Activated naive CD8-positive, alpha-beta T cell treated with anti-CD3 and anti-CD28 coated beads, Interleukin-2, amount 50 U/mL, for 24 hours (primary cell): ENCODE measurements around the gene PFN1.

Experiments
- ATAC-seq: fragments of 150-1000 bp; cut with Tn5 transposase; one replicate; pipeline ENCODE4 v1.10.0; 2021
- DNase-seq: peaks from one replicate; pipeline ENCODE4 v3.0.0; 2021
- H3K27ac Mint-ChIP-seq: one replicate; pipeline ENCODE4 v1.8.0; 2021; ENCODE audit warnings: mild to moderate bottlenecking, mixed read lengths
- H3K27me3 Mint-ChIP-seq: one replicate; pipeline ENCODE4 v1.8.0; 2021; ENCODE audit warnings: mixed read lengths
- H3K36me3 Mint-ChIP-seq: one replicate; pipeline ENCODE4 v1.8.0; 2021; ENCODE audit warnings: low read depth, mixed read lengths
- H3K4me1 Mint-ChIP-seq: one replicate; pipeline ENCODE4 v1.8.0; 2021; ENCODE audit warnings: mixed read lengths
- H3K4me3 Mint-ChIP-seq: one replicate; pipeline ENCODE4 v1.8.0; 2021; ENCODE audit warnings: mild to moderate bottlenecking, moderate library complexity, mixed read lengths
- H3K9me3 Mint-ChIP-seq: one replicate; pipeline ENCODE4 v1.8.0; 2021; ENCODE audit warnings: mixed read lengths

PFN1 gene

DNA sequence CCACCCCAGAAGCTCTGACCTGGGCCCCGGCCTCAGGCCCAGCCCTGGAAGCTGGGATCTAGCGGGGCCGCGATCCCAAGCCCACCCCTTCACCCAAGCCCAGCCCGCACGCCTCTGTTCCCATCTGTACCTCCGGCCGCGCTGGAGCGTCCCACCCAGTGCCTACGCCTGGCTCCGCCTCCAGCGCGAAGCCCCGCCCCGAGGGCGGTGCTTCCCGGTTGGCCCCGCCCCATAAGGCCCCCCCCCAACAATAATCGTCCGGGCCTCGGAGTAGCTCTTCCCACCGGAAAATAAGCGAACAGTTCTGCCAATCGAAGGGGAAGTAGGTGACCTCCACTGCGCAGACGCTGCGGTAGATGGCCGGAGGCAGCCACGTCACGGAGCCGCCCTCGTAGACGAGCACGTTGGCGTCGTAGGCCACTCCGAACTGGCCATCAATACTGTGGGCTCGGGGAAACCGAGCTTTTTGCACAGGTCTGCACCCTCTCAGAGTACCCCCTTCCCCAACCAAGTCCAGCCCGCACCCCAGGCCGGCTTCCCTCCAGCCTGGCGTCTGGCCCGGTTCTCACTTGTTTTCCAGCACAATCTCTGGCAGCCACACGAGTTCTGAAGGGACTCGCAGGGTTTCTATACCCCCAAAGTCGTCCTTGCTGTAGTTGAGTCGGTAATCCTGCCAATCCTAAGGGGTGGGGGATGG is 46.5 kb downstream of the PFN1 start:
- no peaks in the 10 kb centered on the region for H3K36me3 Mint-ChIP-seq
- DNase-seq (peak; percentile 20), ATAC-seq (no peak)
- H3K27ac Mint-ChIP-seq: peak overlapping the region; percentile 12
- H3K27me3 Mint-ChIP-seq: no peaks in the 10 kb centered on the region
- H3K4me3 Mint-ChIP-seq: no peak overlapping the region
- H3K9me3 Mint-ChIP-seq: no peaks in the 10 kb centered on the region
- peaks cover 39% of the 10 kb centered on the region for H3K4me1 Mint-ChIP-seq

DNA sequence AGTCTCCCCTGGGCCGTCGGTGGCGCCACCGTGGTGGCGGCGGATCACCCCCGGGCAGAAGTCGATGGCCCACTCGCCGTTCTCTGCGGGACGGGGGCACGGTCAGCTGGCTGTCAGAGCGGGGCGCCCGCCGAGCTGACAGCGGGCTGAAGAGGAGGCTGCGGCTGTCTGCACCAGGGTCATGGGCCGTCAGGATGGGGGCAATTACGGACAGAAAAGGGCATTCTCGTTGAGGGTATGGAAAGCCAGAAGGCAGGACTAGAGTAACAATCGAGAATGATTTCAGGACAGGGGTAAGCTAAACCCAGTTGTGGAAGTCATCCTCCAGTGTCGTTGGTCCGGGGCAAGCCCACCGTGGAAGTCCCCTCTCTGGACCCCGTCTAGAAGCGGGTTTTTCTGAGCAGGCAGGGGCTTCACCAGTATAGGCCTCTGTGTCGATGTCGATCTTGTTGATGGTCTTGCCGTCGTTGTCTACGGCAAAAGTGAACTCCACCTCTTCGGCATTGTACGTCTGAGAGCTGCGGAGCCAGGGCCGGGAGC is 47.2 kb downstream of the PFN1 start:
- Mint-ChIP-seq H3K36me3 (no peaks in the 10 kb centered on the region), H3K4me3 (peak overlapping the region; percentile 84), H3K9me3 (no peaks in the 10 kb centered on the region), H3K27ac (no peak overlapping the region), H3K4me1 (peaks cover 39% of the 10 kb centered on the region), H3K27me3 (no peaks in the 10 kb centered on the region)
- ATAC-seq: no peak
- no peak for DNase-seq

- DNase-seq: peak; percentile 41
- peaks cover 3% of the 10 kb centered on the region for H3K36me3 Mint-ChIP-seq
- H3K4me3 Mint-ChIP-seq: peak overlapping the region; percentile 84
- H3K4me1 Mint-ChIP-seq: peaks cover 39% of the 10 kb centered on the region
- no peaks in the 10 kb centered on the region for H3K27me3 Mint-ChIP-seq
- no peaks in the 10 kb centered on the region for H3K9me3 Mint-ChIP-seq
- peak; percentile 11 for ATAC-seq
- no peak overlapping the region for H3K27ac Mint-ChIP-seq
Measured at GRCh38 chr17:4900231-4901107, 47.9 kb downstream of the PFN1 start.

- DNase-seq (peak; percentile 98), ATAC-seq (peak; percentile 73)
- peak within 1 kb of the TSS; percentile 77 for H3K27ac Mint-ChIP-seq
- H3K27me3 Mint-ChIP-seq: no peaks in the 10 kb centered on the region
- H3K4me3 Mint-ChIP-seq: peak within 1 kb of the TSS; percentile 84
- H3K4me1 Mint-ChIP-seq: peaks cover 39% of the 10 kb centered on the region
- peaks cover 4% of the 10 kb centered on the region for H3K36me3 Mint-ChIP-seq
- no peaks in the 10 kb centered on the region for H3K9me3 Mint-ChIP-seq
Measured at GRCh38 chr17:4899341-4900230, 48.7 kb downstream of the PFN1 start, which contains the start of gene C17orf107. TSS of gene C17orf107 (plus strand) at chr17:4899536. CDS start at chr17:4899763, 227 bp downstream.

GRCh38 chr17:4898927-4899326 is 49.4 kb downstream of the PFN1 start:
- no peak for DNase-seq
- H3K4me1 Mint-ChIP-seq: peaks cover 39% of the 10 kb centered on the region
- H3K9me3 Mint-ChIP-seq: no peaks in the 10 kb centered on the region
- H3K27ac Mint-ChIP-seq: no peak overlapping the region
- ATAC-seq: no peak
- no peaks in the 10 kb centered on the region for H3K27me3 Mint-ChIP-seq
- peaks cover 4% of the 10 kb centered on the region for H3K36me3 Mint-ChIP-seq
- H3K4me3 Mint-ChIP-seq: peak overlapping the region; percentile 56

- H3K27ac Mint-ChIP-seq: no peak overlapping the region
Measured at GRCh38 chr17:4898351-4898750, 50.0 kb downstream of the PFN1 start.

GRCh38 chr17:4897785-4898184 is 50.5 kb downstream of the PFN1 start:
- Mint-ChIP-seq H3K4me1 (peaks cover 29% of the 10 kb centered on the region), H3K4me3 (peak overlapping the region; percentile 56), H3K27me3 (no peaks in the 10 kb centered on the region), H3K9me3 (no peaks in the 10 kb centered on the region), H3K27ac (no peak overlapping the region), H3K36me3 (peaks cover 4% of the 10 kb centered on the region)
- no peak for ATAC-seq
- DNase-seq: no peak

More at GRCh38 chr17:4898351-4898750, 50.0 kb downstream of the PFN1 start:
- peaks cover 34% of the 10 kb centered on the region for H3K4me1 Mint-ChIP-seq
- no peak for DNase-seq
- H3K36me3 Mint-ChIP-seq: peaks cover 4% of the 10 kb centered on the region
- H3K27me3 Mint-ChIP-seq: no peaks in the 10 kb centered on the region
- ATAC-seq: no peak
- peak overlapping the region; percentile 56 for H3K4me3 Mint-ChIP-seq
- no peaks in the 10 kb centered on the region for H3K9me3 Mint-ChIP-seq

GRCh38 chr17:4897198-4897687 is 51.1 kb downstream of the PFN1 start:
- H3K36me3 Mint-ChIP-seq: peaks cover 4% of the 10 kb centered on the region
- no peak overlapping the region for H3K27ac Mint-ChIP-seq
- no peaks in the 10 kb centered on the region for H3K9me3 Mint-ChIP-seq
- DNase-seq (no peak), ATAC-seq (no peak)
- H3K4me3 Mint-ChIP-seq: no peak overlapping the region
- peaks cover 23% of the 10 kb centered on the region for H3K4me1 Mint-ChIP-seq
- H3K27me3 Mint-ChIP-seq: no peaks in the 10 kb centered on the region

DNA sequence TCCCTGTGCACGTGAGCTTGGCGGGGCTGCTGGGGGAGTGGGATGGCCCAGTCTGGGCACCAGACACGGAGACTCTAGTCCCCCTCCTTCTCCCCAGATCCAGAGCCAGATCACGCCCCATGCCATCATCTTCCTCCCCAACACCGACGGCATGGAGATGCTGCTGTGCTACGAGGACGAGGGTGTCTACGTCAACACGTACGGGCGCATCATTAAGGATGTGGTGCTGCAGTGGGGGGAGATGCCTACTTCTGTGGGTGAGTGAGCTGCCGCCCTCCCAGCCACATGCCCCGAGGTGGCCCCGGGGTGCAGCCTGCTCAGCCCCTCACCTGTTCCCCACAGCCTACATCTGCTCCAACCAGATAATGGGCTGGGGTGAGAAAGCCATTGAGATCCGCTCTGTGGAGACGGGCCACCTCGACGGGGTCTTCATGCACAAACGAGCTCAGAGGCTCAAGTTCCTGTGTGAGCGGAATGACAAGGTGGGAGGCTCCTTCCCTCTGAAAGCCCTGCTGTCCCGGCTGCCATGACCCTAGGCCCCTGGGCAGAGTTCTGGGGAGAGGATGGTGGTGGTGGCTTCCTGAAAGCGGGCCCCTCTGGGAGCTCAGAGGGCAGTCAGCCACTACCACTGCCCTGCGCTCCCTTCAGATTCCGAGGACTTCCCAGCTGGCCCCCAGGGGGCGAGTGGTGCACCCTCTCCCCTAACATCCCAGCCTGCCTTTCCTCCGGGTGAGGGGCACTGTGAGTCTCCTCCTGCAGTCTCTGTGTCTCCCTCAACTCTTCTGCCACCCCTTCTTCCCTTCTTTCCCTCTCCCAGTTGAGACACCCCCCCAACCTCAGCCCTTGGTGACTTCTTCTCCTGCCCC is 51.8 kb downstream of the PFN1 start:
- DNase-seq (no peak), ATAC-seq (no peak)
- Mint-ChIP-seq H3K27me3 (no peaks in the 10 kb centered on the region), H3K27ac (no peak overlapping the region), H3K9me3 (no peaks in the 10 kb centered on the region), H3K4me3 (no peak overlapping the region), H3K36me3 (peaks cover 4% of the 10 kb centered on the region), H3K4me1 (peaks cover 22% of the 10 kb centered on the region)

DNA sequence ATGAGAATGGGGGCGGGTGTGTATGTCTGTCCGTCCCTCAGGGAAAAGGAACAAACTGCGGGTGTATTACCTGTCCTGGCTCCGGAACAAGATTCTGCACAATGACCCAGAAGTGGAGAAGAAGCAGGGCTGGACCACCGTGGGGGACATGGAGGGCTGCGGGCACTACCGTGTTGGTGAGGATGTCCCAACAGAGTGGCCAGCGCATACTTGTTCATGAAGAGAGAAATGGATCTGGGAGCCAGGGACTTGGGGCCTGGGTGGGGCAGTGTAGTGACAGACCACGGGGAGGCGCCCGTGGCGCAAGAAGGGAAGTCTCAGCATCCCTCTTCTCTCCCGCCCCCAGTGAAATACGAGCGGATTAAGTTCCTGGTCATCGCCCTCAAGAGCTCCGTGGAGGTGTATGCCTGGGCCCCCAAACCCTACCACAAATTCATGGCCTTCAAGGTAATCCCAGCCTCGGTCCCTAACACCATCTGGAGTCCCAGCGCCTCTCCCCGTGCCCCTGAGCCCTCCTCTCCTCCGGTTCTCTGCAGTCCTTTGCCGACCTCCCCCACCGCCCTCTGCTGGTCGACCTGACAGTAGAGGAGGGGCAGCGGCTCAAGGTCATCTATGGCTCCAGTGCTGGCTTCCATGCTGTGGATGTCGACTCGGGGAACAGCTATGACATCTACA is 52.5 kb downstream of the PFN1 start:
- ATAC-seq: no peak
- DNase-seq: no peak
- Mint-ChIP-seq H3K4me3 (no peak overlapping the region), H3K4me1 (peaks cover 16% of the 10 kb centered on the region), H3K27me3 (no peaks in the 10 kb centered on the region), H3K36me3 (peaks cover 4% of the 10 kb centered on the region), H3K9me3 (no peaks in the 10 kb centered on the region), H3K27ac (no peak overlapping the region)
